SIG-M5 treated with dmso at 0.1 percent for 504 hours (cell line): ENCODE results near the gene CACNA1B.
"Not testable (repeated sequence)": the region's sequence is repeated elsewhere in the genome, so short reads cannot be mapped to it uniquely, and the experiment has no call there.

ENCODE experiments used
- DNase-seq: peaks from one replicate; lab custom pipeline; 2025; ENCODE audit not compliant: unreplicated experiment; lab: John Stamatoyannopoulos, UW

Gene CACNA1B

GRCh38 chr9:138095813-138096518 is 218.4 kb downstream of the CACNA1B start:
- peak; percentile 38 for DNase-seq

- DNase-seq, result no peak
Measured at GRCh38 chr9:138096519-138096845, 218.9 kb downstream of the CACNA1B start.

- DNase-seq, result no peak
Measured at GRCh38 chr9:138097501-138097991, 220.0 kb downstream of the CACNA1B start.

GRCh38 chr9:138098116-138098907 is 220.7 kb downstream of the CACNA1B start:
- no peak for DNase-seq

GRCh38 chr9:138098908-138099791 is 221.6 kb downstream of the CACNA1B start:
- DNase-seq, result no peak

- no peak for DNase-seq
Measured at GRCh38 chr9:138099803-138100598, 222.4 kb downstream of the CACNA1B start.

GRCh38 chr9:138100711-138101350 is 223.2 kb downstream of the CACNA1B start:
- no peak for DNase-seq

GRCh38 chr9:138101444-138102234 is 224.1 kb downstream of the CACNA1B start:
- DNase-seq, result no peak

GRCh38 chr9:138102246-138103051 is 224.9 kb downstream of the CACNA1B start:
- no peak for DNase-seq

- DNase-seq, result no peak
Measured at GRCh38 chr9:138103111-138103848, 225.7 kb downstream of the CACNA1B start.

- DNase-seq, result no peak
Measured at GRCh38 chr9:138103849-138104206, 226.2 kb downstream of the CACNA1B start.

- DNase-seq, result no peak
Measured at GRCh38 chr9:138104251-138105122, 226.9 kb downstream of the CACNA1B start.

- DNase-seq, result no peak
Measured at GRCh38 chr9:138105123-138105415, 227.5 kb downstream of the CACNA1B start.

GRCh38 chr9:138105561-138106505 is 228.3 kb downstream of the CACNA1B start:
- DNase-seq, result no peak

GRCh38 chr9:138107039-138107438 is 229.5 kb downstream of the CACNA1B start:
- DNase-seq, result not testable (repeated sequence)

GRCh38 chr9:138111607-138112006 is 234.0 kb downstream of the CACNA1B start:
- DNase-seq, result no peak
